Testis (tissue), 2 donors: ENCODE data around the gene IL36G.

Experiments
- POLR2A ChIP-seq: fragments of 450-650 bp; IDR thresholded peaks from one replicate; pipeline ENCODE4 v1.6.1; 2017; ENCODE audit warnings: antibody characterized with exemption, mild to moderate bottlenecking, moderate library complexity
- TF ChIP-seq, protein P1 (sequence below), 3 experiments: fragments of 450-650 bp in 2 of 3; fragments of 200-600 bp in 1 of 3; sonication (generic) in 1 of 3; IDR thresholded peaks; one replicate each; pipeline ENCODE4 v1.5.1; 2016 to 2019; ENCODE audit warnings: antibody characterized with exemption in 3 of 3, mild to moderate bottlenecking in 2 of 3, moderate library complexity in 1 of 3

DNA sequence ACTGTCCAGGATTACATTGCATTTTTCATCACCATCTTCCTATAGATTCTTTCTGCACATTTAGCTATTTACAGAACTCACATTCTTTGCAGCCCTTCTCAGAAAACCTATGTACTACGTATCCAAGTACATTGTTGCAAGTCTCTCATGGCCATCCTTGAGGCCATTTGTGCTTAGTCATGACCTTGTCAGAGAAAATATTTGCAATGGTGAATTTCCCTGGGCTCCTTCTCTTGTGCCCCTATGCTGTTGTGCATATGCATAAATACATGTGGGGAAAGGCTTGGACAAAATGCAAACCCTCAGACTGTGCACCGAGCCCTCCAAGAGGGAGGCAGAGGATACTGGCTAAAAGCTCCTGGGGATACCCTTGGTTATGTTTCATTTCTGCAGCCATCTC is 47.0 kb downstream of the IL36G start:
- TF ChIP-seq, protein P1, sequence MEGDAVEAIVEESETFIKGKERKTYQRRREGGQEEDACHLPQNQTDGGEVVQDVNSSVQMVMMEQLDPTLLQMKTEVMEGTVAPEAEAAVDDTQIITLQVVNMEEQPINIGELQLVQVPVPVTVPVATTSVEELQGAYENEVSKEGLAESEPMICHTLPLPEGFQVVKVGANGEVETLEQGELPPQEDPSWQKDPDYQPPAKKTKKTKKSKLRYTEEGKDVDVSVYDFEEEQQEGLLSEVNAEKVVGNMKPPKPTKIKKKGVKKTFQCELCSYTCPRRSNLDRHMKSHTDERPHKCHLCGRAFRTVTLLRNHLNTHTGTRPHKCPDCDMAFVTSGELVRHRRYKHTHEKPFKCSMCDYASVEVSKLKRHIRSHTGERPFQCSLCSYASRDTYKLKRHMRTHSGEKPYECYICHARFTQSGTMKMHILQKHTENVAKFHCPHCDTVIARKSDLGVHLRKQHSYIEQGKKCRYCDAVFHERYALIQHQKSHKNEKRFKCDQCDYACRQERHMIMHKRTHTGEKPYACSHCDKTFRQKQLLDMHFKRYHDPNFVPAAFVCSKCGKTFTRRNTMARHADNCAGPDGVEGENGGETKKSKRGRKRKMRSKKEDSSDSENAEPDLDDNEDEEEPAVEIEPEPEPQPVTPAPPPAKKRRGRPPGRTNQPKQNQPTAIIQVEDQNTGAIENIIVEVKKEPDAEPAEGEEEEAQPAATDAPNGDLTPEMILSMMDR (IDR thresholded peaks at IDR 0.05), result no peak
- no peak for TF ChIP-seq POLR2A
